IMR-90 (cell line): ENCODE measurements around the gene PRKCE. TPM values are rescaled to one million over a fixed set of nuclear protein-coding genes. Genes with fewer than 3 reads are reported as not detected.
A peak's percentile ranks its signal among the peaks of the same experiment; 100 is the strongest.

Experiments used
- ATAC-seq: fragments of 200-7000 bp; cut with Tn5 transposase; 2 replicates; pipeline ENCODE4 v1.9.1; 2020; ENCODE audit warnings: low read depth, mild to moderate bottlenecking, moderate library complexity
- BruUV-seq: library from RNA; stranded (reverse); fragments of 400-500 nt; replicated peaks from 2 replicates; lab custom pipeline; 2021; lab: Mats Ljungman, UMichigan
- CTCF ChIA-PET: fragments of 300-600 bp; formaldehyde crosslinking; extraction: SDS; loops from one replicate; lab custom pipeline; 2021; ENCODE audit warnings: antibody characterized with exemption; lab: Yijun Ruan, JAX
- POLR2A ChIA-PET: fragments of 300-600 bp; sonication (Branson Sonifier 250); formaldehyde crosslinking; loops from one replicate; lab custom pipeline; 2022; ENCODE audit warnings: antibody characterized with exemption; ENCODE audit not compliant: unreplicated experiment; lab: Charles Lee
- DNase-seq: peaks from one replicate; pipeline ENCODE4 v3.0.0; 2013
- H2AFZ ChIP-seq: replicated peaks from 2 replicates; pipeline ENCODE3; 2013; ENCODE audit warnings: low read length, mild to moderate bottlenecking; ENCODE audit not compliant: poor library complexity
- H2AK5ac ChIP-seq: 2 replicates; pipeline ENCODE4 v1.6.1; 2013; ENCODE audit warnings: low read depth, low read length, inconsistent platforms
- H2AK9ac ChIP-seq: replicated peaks from 2 replicates; pipeline ENCODE3; 2013; ENCODE audit warnings: mild to moderate bottlenecking, low read depth, low read length, moderate library complexity; ENCODE audit not compliant: poor library complexity
- H2BK120ac ChIP-seq: 2 replicates; pipeline ENCODE4 v1.6.1; 2013; ENCODE audit warnings: low read depth, low read length, inconsistent platforms
- H2BK15ac ChIP-seq: 3 replicates; pipeline ENCODE4 v1.6.1; 2013; ENCODE audit warnings: low read depth, low read length, inconsistent platforms
- H2BK20ac ChIP-seq: 2 replicates; pipeline ENCODE4 v1.6.1; 2013; ENCODE audit warnings: low read depth, mild to moderate bottlenecking, inconsistent platforms, low read length, moderate library complexity
- H2BK5ac ChIP-seq: 2 replicates; pipeline ENCODE4 v1.6.1; 2013; ENCODE audit warnings: mild to moderate bottlenecking, low read depth, low read length, inconsistent platforms; ENCODE audit not compliant: poor library complexity, severe bottlenecking
- H3K14ac ChIP-seq: replicated peaks from 2 replicates; pipeline ENCODE4 v1.6.1; 2013; ENCODE audit warnings: low read depth, low read length, inconsistent platforms
- H3K18ac ChIP-seq: 2 replicates; pipeline ENCODE4 v1.6.1; 2013; ENCODE audit warnings: low read depth, low read length, control low read depth
- H3K23ac ChIP-seq: 2 replicates; pipeline ENCODE4 v1.6.1; 2013; ENCODE audit warnings: low read depth, low read length, inconsistent platforms
- H3K27ac ChIP-seq: 2 replicates; pipeline ENCODE4 v1.5.1; 2013; ENCODE audit warnings: mild to moderate bottlenecking, control low read depth, low read length; ENCODE audit not compliant: insufficient read depth
- H3K27me3 ChIP-seq: 2 replicates; pipeline ENCODE4 v1.6.1; 2013; ENCODE audit warnings: low read length; ENCODE audit not compliant: control insufficient read depth, insufficient read depth
- H3K36me3 ChIP-seq: 2 replicates; pipeline ENCODE4 v1.6.1; 2013; ENCODE audit warnings: low read length, mixed read lengths; ENCODE audit not compliant: control insufficient read depth, insufficient read depth
- H3K4ac ChIP-seq: 2 replicates; pipeline ENCODE4 v1.6.1; 2013; ENCODE audit warnings: low read depth, low read length, inconsistent platforms
- H3K4me1 ChIP-seq: 2 replicates; pipeline ENCODE4 v1.6.1; 2013; ENCODE audit warnings: low read length, mixed read lengths; ENCODE audit not compliant: control insufficient read depth, insufficient read depth
- H3K4me2 ChIP-seq: 2 replicates; pipeline ENCODE4 v1.6.1; 2013; ENCODE audit warnings: low read depth, mild to moderate bottlenecking, control low read depth, low read length, moderate library complexity
- H3K4me3 ChIP-seq: 2 replicates; pipeline ENCODE4 v1.5.1; 2013; ENCODE audit warnings: low read depth, mild to moderate bottlenecking, control low read depth, low read length, moderate library complexity; ENCODE audit not compliant: insufficient read depth
- H3K56ac ChIP-seq: 2 replicates; pipeline ENCODE4 v1.6.1; 2013; ENCODE audit warnings: low read length, inconsistent platforms; ENCODE audit not compliant: insufficient read depth; ENCODE audit errors: extremely low read depth
- H3K79me1 ChIP-seq, 2 experiments: 2 replicates each; pipeline ENCODE4 v1.6.1; 2013; ENCODE audit warnings: low read length in 2 of 2, inconsistent platforms in 1 of 2, low read depth in 1 of 2
- H3K9ac ChIP-seq: 2 replicates; pipeline ENCODE4 v1.6.1; 2013; ENCODE audit warnings: low read depth, low read length, control low read depth
- H3K9me1 ChIP-seq: 2 replicates; pipeline ENCODE4 v1.6.1; 2013; ENCODE audit warnings: low read length, inconsistent platforms; ENCODE audit not compliant: insufficient read depth
- H3K9me3 ChIP-seq: 2 replicates; pipeline ENCODE4 v1.6.1; 2013; ENCODE audit warnings: low read length; ENCODE audit not compliant: control insufficient read depth, insufficient read depth
- H4K20me1 ChIP-seq: 2 replicates; pipeline ENCODE4 v1.6.1; 2013; ENCODE audit warnings: low read length, inconsistent platforms; ENCODE audit not compliant: insufficient read depth
- H4K5ac ChIP-seq: 2 replicates; pipeline ENCODE4 v1.6.1; 2013; ENCODE audit warnings: mild to moderate bottlenecking, low read depth, low read length, control low read depth
- H4K8ac ChIP-seq, 2 experiments: 2 replicates each; pipeline ENCODE4 v1.6.1; 2013; ENCODE audit warnings: low read depth in 2 of 2, low read length in 2 of 2, control low read depth in 1 of 2, inconsistent platforms in 1 of 2
- H4K91ac ChIP-seq: 2 replicates; pipeline ENCODE4 v1.6.1; 2013; ENCODE audit warnings: low read depth, low read length, inconsistent platforms; ENCODE audit not compliant: insufficient read depth
- BHLHE40 ChIP-seq: fragments of 150-350 bp; IDR thresholded peaks from 2 replicates; pipeline ENCODE4 v1.6.1; 2016; ENCODE audit warnings: mild to moderate bottlenecking, low read depth, low read length
- CHD1 ChIP-seq: IDR thresholded peaks from 2 replicates; pipeline ENCODE4 v1.6.1; 2012; ENCODE audit warnings: low read depth, low read length, improper control_type of control experiment
- CTCF ChIP-seq: conservative IDR thresholded peaks from 2 replicates; pipeline ENCODE4 v1.5.1; 2012; ENCODE audit warnings: mild to moderate bottlenecking, low read depth, low read length, improper control_type of control experiment
- ELK1 ChIP-seq: fragments of 150-350 bp; IDR thresholded peaks from 2 replicates; pipeline ENCODE4 v1.6.1; 2016; ENCODE audit warnings: low read depth, mild to moderate bottlenecking, low read length, moderate library complexity, borderline replicate concordance
- FOS ChIP-seq: fragments of 150-350 bp; IDR thresholded peaks from 2 replicates; pipeline ENCODE4 v1.6.1; 2016; ENCODE audit warnings: low read depth, low read length
- MAFK ChIP-seq: IDR thresholded peaks from 2 replicates; pipeline ENCODE4 v1.6.1; 2012; ENCODE audit warnings: low read depth, low read length, improper control_type of control experiment
- MAZ ChIP-seq: IDR thresholded peaks from 2 replicates; pipeline ENCODE4 v1.6.1; 2012; ENCODE audit warnings: low read depth, mild to moderate bottlenecking, low read length, improper control_type of control experiment, moderate library complexity, borderline replicate concordance
- NFE2L2 ChIP-seq: fragments of 150-350 bp; IDR thresholded peaks from 2 replicates; pipeline ENCODE4 v1.6.1; 2016; ENCODE audit warnings: low read depth, mild to moderate bottlenecking, low read length
- POLR2A ChIP-seq: IDR thresholded peaks from 2 replicates; pipeline ENCODE4 v1.6.1; 2012; ENCODE audit warnings: mild to moderate bottlenecking, low read depth, low read length
- RAD21 ChIP-seq: IDR thresholded peaks from 2 replicates; pipeline ENCODE4 v1.6.1; 2012; ENCODE audit warnings: low read length, improper control_type of control experiment
- RFX5 ChIP-seq: IDR thresholded peaks from 2 replicates; pipeline ENCODE4 v1.8.0; 2012; ENCODE audit warnings: low read depth, mild to moderate bottlenecking, low read length, moderate library complexity
- SMC3 ChIP-seq: fragments of 150-350 bp; IDR thresholded peaks from 2 replicates; pipeline ENCODE4 v1.6.1; 2016; ENCODE audit warnings: low read depth, mild to moderate bottlenecking, antibody characterized with exemption, low read length, moderate library complexity
- WGBS, 2 experiments: methylation state at CpG; one replicate each; pipeline versions ENCODE4 v1.1.5 to v1.1.7; 2013; ENCODE audit warnings: missing lambda C conversion rate in 2 of 2; ENCODE audit not compliant: insufficient read length in 1 of 2; ENCODE audit errors: extremely low coverage in 2 of 2; 5-methylcytosine and 5-hydroxymethylcytosine counted together
- dilution Hi-C: fragments of 300-500 bp; cut with HindIII; formaldehyde crosslinking; loops from one replicate; pipeline ENCODE4 v1.14.3; 2018; ENCODE audit warnings: low sequenced_read_pairs; ENCODE audit not compliant: unreplicated experiment
- in situ Hi-C: fragments of 300-500 bp; cut with MboI; formaldehyde crosslinking; loops from 3 replicates; pipeline ENCODE4 v1.14.3; 2019; ENCODE audit warnings: low sequenced_read_pairs, inconsistent platforms, mixed read lengths
- intact Hi-C: fragments of 100-400 bp; cut with micrococcal nuclease; formaldehyde crosslinking; loops from 2 replicates; pipeline ENCODE4 v1.10.0; 2022
- polyA plus RNA-seq, 3 experiments: library from polyadenylated mRNA; depleted of rRNA; stranded (reverse); fragments of >200 nt; gene quantifications; 2 replicates each; pipeline ENCODE4 v1.2.3, GENCODE V29; 2012; ENCODE audit warnings: low replicate concordance in 1 of 3
- total RNA-seq: library from RNA; depleted of rRNA; stranded (reverse); fragments of >200 nt; gene quantifications from 2 replicates; pipeline ENCODE4 v1.2.3, GENCODE V29; 2012
- TF ChIP-seq, protein P1 (sequence below): fragments of 150-350 bp; IDR thresholded peaks from 2 replicates; pipeline ENCODE4 v1.6.1; 2017; ENCODE audit warnings: mild to moderate bottlenecking, antibody characterized with exemption, low read length, low read depth

The PRKCE gene
- total and polyA plus RNA-seq, 2 of the 4 experiments (the other 2 are of a cell fraction) = 8.1 to 32.4 TPM

GRCh38 chr2:45938649-45939511 lies 287.4 kb downstream of the PRKCE start:
- Histone ChIP-seq H4K8ac (peak overlapping the region; percentile 16 to 93), H3K4me2 (peak overlapping the region; percentile 55), H3K36me3 (no peaks in the 10 kb centered on the region), H2BK15ac (peak overlapping the region; percentile 89; the same call in 2 of the 3 replicates), H3K4me1 (peaks cover 30% of the 10 kb centered on the region), H2BK20ac (peak overlapping the region; percentile 99), H3K27ac (peak overlapping the region; percentile 92), H2AFZ (peak overlapping the region; percentile 74), H3K27me3 (no peaks in the 10 kb centered on the region), H3K4me3 (no peak overlapping the region), H3K56ac (peak overlapping the region; percentile 75), H3K4ac (peak overlapping the region; percentile 98), H3K18ac (peak overlapping the region; percentile 90), H4K91ac (peak overlapping the region; percentile 96), H3K14ac (peak overlapping the region; percentile 90), H3K9me3 (no peaks in the 10 kb centered on the region), H2BK5ac (peak overlapping the region; percentile 90), H3K9me1 (peaks cover 27% of the 10 kb centered on the region), H2AK5ac (peak overlapping the region; percentile 99), H3K79me1 (peaks cover 2 to 19% of the 10 kb centered on the region in 2 experiments; a peak in 2 of 4 replicates), H4K20me1 (peaks cover 4% of the 10 kb centered on the region; the same call in 1 of the 2 replicates), H2BK120ac (peak overlapping the region; percentile 99), H4K5ac (peak overlapping the region; percentile 73), H3K9ac (peak overlapping the region; percentile 6; the same call in 1 of the 2 replicates), H2AK9ac (peak overlapping the region; percentile 87), H3K23ac (peak overlapping the region; percentile 89)
- dilution Hi-C loops = loop anchor here (25.0 kb wide), 1 partner anchor 302 kb away; no protein-coding TSS in a partner anchor
- in situ Hi-C loops = loop anchor here (5.0 to 10.0 kb wide), 2 partner anchors 164 to 292 kb away; no protein-coding TSS in a partner anchor
- ChIA-PET CTCF (no interaction called here), POLR2A (no interaction called here)
- DNase-seq = peak; percentile 97
- WGBS, 2 experiments = no CpG with 5 or more reads among the region's 13 CpGs
- intact Hi-C loops = loop anchor here (1.0 to 10.0 kb wide), 4 partner anchors 53 to 954 kb away; no protein-coding TSS in a partner anchor
- peak; percentile 87 for ATAC-seq
- BruUV-seq = no TSS peak
- TF ChIP-seq MAZ (peak; percentile 34; the same call in 1 of the 2 replicates), BHLHE40 (peak; percentile 61), SMC3 (no peak), POLR2A (no peak), FOS (peak; percentile 90), ELK1 (no peak), CHD1 (no peak), NFE2L2 (no peak; the same call in 1 of the 2 replicates), RAD21 (no peak), RFX5 (no peak), MAFK (peak; percentile 83), CTCF (no peak)
- TF ChIP-seq, protein P1, sequence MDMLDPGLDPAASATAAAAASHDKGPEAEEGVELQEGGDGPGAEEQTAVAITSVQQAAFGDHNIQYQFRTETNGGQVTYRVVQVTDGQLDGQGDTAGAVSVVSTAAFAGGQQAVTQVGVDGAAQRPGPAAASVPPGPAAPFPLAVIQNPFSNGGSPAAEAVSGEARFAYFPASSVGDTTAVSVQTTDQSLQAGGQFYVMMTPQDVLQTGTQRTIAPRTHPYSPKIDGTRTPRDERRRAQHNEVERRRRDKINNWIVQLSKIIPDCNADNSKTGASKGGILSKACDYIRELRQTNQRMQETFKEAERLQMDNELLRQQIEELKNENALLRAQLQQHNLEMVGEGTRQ = peak; percentile 33; the same call in 1 of the 2 replicates
